T-helper 2 cell treated with Interferon-gamma antibody and Interleukin-4, amounts not matched to agents 100 ng/mL and 5 ng/mL, for 36 hours (primary cell): ENCODE data around the gene CMIP. TPM values are rescaled to one million over a fixed set of nuclear protein-coding genes. Genes with fewer than 3 reads are reported as not detected.

ENCODE experiments used
- intact Hi-C: fragments of 100-400 bp; cut with micrococcal nuclease; formaldehyde crosslinking; loops from one replicate; pipeline ENCODE4 v1.15.1; 2023
- total RNA-seq: library from RNA; stranded (reverse); gene quantifications from 2 replicates; pipeline ENCODE4 v1.2.3, GENCODE V29; 2022

CMIP gene
- total RNA-seq, 1 donor from 2014 or later, result 64.3 TPM

GRCh38 chr16:81458827-81459598 lies 14.4 kb downstream of the CMIP start:
- intact Hi-C loops, result no loop called here

GRCh38 chr16:81460075-81460474 lies 15.5 kb downstream of the CMIP start:
- intact Hi-C loops, result no loop called here

- intact Hi-C loops, result no loop called here
These were observed 16.6 kb downstream of the CMIP start for GRCh38 chr16:81461243-81461642.

GRCh38 chr16:81461766-81462165 lies 17.2 kb downstream of the CMIP start:
- intact Hi-C loops, result no loop called here

GRCh38 chr16:81462683-81463082 lies 18.1 kb downstream of the CMIP start:
- intact Hi-C loops, result no loop called here

- intact Hi-C loops, result no loop called here
These were observed 18.8 kb downstream of the CMIP start for GRCh38 chr16:81463296-81463890.

- intact Hi-C loops, result no loop called here
These were observed 19.7 kb downstream of the CMIP start for GRCh38 chr16:81464279-81464678.

GRCh38 chr16:81465375-81465943 lies 20.9 kb downstream of the CMIP start:
- intact Hi-C loops, result no loop called here

- intact Hi-C loops, result no loop called here
These were observed 21.9 kb downstream of the CMIP start for GRCh38 chr16:81466356-81466980.

- intact Hi-C loops, result no loop called here
These were observed 22.5 kb downstream of the CMIP start for GRCh38 chr16:81467072-81467471.

GRCh38 chr16:81467815-81468214 lies 23.2 kb downstream of the CMIP start:
- intact Hi-C loops, result no loop called here

GRCh38 chr16:81468269-81468902 lies 23.8 kb downstream of the CMIP start:
- intact Hi-C loops, result no loop called here

- intact Hi-C loops, result no loop called here
These were observed 24.6 kb downstream of the CMIP start for GRCh38 chr16:81469183-81469677.

- intact Hi-C loops, result loop anchor here (1.0 to 2.0 kb wide), 3 partner anchors 18 to 51 kb away; partner anchors contain the start of gene CMIP
These were observed 25.3 kb downstream of the CMIP start for GRCh38 chr16:81469710-81470535.

GRCh38 chr16:81470796-81471636 lies 26.4 kb downstream of the CMIP start:
- intact Hi-C loops, result loop anchor here (1.0 to 2.0 kb wide), 3 partner anchors 19 to 50 kb away; partner anchors contain the start of gene CMIP

- intact Hi-C loops, result loop anchor here (2.0 kb wide), 1 partner anchor 49 kb away; no protein-coding TSS in a partner anchor
These were observed 27.3 kb downstream of the CMIP start for GRCh38 chr16:81471882-81472281.

GRCh38 chr16:81472391-81472790 lies 27.8 kb downstream of the CMIP start:
- intact Hi-C loops, result no loop called here

GRCh38 chr16:81473066-81473488 lies 28.5 kb downstream of the CMIP start:
- intact Hi-C loops, result no loop called here

- intact Hi-C loops, result no loop called here
These were observed 28.9 kb downstream of the CMIP start for GRCh38 chr16:81473558-81473957.
